ENCODE measurements around the gene ADGRB3. TPM values are rescaled to one million over a fixed set of nuclear protein-coding genes. Genes with fewer than 3 reads are reported as not detected.

Gene ADGRB3
- total and polyA plus RNA-seq, 4 donors = 0.21 to 2.3 (median 0.48) TPM

DNA sequence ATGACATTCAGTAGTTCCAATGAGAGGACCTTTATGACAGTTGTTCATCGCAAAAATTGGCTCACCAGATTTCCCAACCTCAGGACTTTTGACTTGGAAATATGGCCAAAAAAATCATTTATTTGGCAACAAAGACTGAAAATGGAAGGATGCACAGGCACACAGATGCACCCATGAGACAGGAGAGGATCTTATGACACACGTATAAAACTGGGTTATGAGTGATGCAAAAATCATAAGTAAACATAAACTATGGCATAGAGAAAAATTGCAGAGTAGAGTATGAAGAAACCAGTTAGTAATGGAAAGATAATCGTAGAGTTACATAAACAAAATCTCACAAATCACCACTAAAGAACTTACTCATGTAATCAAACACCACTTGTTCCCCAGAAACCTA, 546.9 kb downstream of the ADGRB3 start:
- H3K4me1 ChIP-seq (ENCODE audit: control insufficient read depth in 4 of 4, insufficient read depth in 4 of 4, low read length in 3 of 4) = no peaks in the 10 kb centered on the region
- H3K27ac ChIP-seq (ENCODE audit: low read depth in 1 of 2, low read length in 2 of 2) = no peak overlapping the region
- DNase-seq (ENCODE audit: low spot score) = no peak
- no peak overlapping the region for H3K4me3 ChIP-seq (ENCODE audit: low read depth in 1 of 3, low read length in 3 of 3)
- no peaks in the 10 kb centered on the region for H3K36me3 ChIP-seq (ENCODE audit: control insufficient read depth in 4 of 4, insufficient read depth in 3 of 4, low read depth in 1 of 4, low read length in 3 of 4)
- H3K9me3 ChIP-seq (ENCODE audit: control insufficient read depth in 4 of 4, low read length in 3 of 4) = no peaks in the 10 kb centered on the region
- H3K27me3 ChIP-seq (ENCODE audit: control insufficient read depth in 4 of 4, insufficient read depth in 4 of 4, low read length in 3 of 4) = no peaks in the 10 kb centered on the region
- TF ChIP-seq, protein P1, sequence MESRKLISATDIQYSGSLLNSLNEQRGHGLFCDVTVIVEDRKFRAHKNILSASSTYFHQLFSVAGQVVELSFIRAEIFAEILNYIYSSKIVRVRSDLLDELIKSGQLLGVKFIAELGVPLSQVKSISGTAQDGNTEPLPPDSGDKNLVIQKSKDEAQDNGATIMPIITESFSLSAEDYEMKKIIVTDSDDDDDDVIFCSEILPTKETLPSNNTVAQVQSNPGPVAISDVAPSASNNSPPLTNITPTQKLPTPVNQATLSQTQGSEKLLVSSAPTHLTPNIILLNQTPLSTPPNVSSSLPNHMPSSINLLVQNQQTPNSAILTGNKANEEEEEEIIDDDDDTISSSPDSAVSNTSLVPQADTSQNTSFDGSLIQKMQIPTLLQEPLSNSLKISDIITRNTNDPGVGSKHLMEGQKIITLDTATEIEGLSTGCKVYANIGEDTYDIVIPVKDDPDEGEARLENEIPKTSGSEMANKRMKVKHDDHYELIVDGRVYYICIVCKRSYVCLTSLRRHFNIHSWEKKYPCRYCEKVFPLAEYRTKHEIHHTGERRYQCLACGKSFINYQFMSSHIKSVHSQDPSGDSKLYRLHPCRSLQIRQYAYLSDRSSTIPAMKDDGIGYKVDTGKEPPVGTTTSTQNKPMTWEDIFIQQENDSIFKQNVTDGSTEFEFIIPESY (IDR thresholded peaks at IDR 0.05) = no peak
- TF ChIP-seq TAF1 (conservative IDR thresholded peaks at IDR 0.05) = no peak
- TF ChIP-seq GABPA (IDR thresholded peaks at IDR 0.05 in 1 of 2, conservative IDR thresholded peaks at IDR 0.05 in 1 of 2) = no peak
- no peak for TF ChIP-seq EGR1 (IDR thresholded peaks at IDR 0.05; ENCODE audit: low read depth in 2 of 2)
- TF ChIP-seq FOXA2 (IDR thresholded peaks at IDR 0.05) = no peak
- TF ChIP-seq, protein P2, sequence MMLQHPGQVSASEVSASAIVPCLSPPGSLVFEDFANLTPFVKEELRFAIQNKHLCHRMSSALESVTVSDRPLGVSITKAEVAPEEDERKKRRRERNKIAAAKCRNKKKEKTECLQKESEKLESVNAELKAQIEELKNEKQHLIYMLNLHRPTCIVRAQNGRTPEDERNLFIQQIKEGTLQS (IDR thresholded peaks at IDR 0.05) = no peak
- TF ChIP-seq, protein P3, sequence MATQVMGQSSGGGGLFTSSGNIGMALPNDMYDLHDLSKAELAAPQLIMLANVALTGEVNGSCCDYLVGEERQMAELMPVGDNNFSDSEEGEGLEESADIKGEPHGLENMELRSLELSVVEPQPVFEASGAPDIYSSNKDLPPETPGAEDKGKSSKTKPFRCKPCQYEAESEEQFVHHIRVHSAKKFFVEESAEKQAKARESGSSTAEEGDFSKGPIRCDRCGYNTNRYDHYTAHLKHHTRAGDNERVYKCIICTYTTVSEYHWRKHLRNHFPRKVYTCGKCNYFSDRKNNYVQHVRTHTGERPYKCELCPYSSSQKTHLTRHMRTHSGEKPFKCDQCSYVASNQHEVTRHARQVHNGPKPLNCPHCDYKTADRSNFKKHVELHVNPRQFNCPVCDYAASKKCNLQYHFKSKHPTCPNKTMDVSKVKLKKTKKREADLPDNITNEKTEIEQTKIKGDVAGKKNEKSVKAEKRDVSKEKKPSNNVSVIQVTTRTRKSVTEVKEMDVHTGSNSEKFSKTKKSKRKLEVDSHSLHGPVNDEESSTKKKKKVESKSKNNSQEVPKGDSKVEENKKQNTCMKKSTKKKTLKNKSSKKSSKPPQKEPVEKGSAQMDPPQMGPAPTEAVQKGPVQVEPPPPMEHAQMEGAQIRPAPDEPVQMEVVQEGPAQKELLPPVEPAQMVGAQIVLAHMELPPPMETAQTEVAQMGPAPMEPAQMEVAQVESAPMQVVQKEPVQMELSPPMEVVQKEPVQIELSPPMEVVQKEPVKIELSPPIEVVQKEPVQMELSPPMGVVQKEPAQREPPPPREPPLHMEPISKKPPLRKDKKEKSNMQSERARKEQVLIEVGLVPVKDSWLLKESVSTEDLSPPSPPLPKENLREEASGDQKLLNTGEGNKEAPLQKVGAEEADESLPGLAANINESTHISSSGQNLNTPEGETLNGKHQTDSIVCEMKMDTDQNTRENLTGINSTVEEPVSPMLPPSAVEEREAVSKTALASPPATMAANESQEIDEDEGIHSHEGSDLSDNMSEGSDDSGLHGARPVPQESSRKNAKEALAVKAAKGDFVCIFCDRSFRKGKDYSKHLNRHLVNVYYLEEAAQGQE (IDR thresholded peaks at IDR 0.05) = no peak
- no peak for TF ChIP-seq FOXA1 (IDR thresholded peaks at IDR 0.05)
- no peak for TF ChIP-seq RAD21 (IDR thresholded peaks at IDR 0.05)
- no peak for TF ChIP-seq HNF4G (IDR thresholded peaks at IDR 0.05)
- TF ChIP-seq, protein P4, sequence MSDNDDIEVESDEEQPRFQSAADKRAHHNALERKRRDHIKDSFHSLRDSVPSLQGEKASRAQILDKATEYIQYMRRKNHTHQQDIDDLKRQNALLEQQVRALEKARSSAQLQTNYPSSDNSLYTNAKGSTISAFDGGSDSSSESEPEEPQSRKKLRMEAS (IDR thresholded peaks at IDR 0.05) = no peak
- no peak for TF ChIP-seq JUND (IDR thresholded peaks at IDR 0.05)
- H3K9ac ChIP-seq (ENCODE audit: low read depth in 1 of 2, low read length in 2 of 2) = no peak overlapping the region
- 70% methylated on average over 3 of the region's 3 CpGs for WGBS

DNA sequence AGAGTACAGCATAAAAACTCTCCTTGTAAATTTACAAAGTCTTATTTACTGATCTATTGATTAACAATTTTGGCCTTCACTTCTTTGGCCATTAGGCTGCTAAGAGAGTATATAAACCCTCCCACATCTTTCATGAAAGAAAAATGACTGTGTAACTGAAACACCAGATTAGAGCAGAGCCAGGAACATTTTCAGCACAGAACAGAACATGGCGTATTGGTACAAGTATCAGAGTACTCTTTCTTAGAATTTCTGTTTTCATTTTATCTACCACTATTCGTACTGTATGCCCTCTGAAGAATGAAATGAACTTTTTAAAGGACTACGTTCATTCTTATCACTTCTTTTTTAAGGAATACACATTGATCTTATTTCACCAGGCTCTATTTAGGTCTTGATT, 550.2 kb downstream of the ADGRB3 start:
- Histone ChIP-seq H3K4me1 (ENCODE audit: control insufficient read depth in 4 of 4, insufficient read depth in 4 of 4, low read length in 3 of 4) (no peaks in the 10 kb centered on the region), H3K9me3 (ENCODE audit: control insufficient read depth in 4 of 4, low read length in 3 of 4) (no peaks in the 10 kb centered on the region), H3K36me3 (ENCODE audit: control insufficient read depth in 4 of 4, insufficient read depth in 3 of 4, low read depth in 1 of 4, low read length in 3 of 4) (no peaks in the 10 kb centered on the region), H3K27me3 (ENCODE audit: control insufficient read depth in 4 of 4, insufficient read depth in 4 of 4, low read length in 3 of 4) (no peaks in the 10 kb centered on the region), H3K27ac (ENCODE audit: low read depth in 1 of 2, low read length in 2 of 2) (no peak overlapping the region), H3K4me3 (ENCODE audit: low read depth in 1 of 3, low read length in 3 of 3) (no peak overlapping the region), H3K9ac (ENCODE audit: low read depth in 1 of 2, low read length in 2 of 2) (no peak overlapping the region)
- 73% methylated on average over 3 of the region's 3 CpGs for WGBS
- no peak for DNase-seq (ENCODE audit: low spot score)
- TF ChIP-seq JUND (IDR thresholded peaks at IDR 0.05) (no peak), HNF4A (conservative IDR thresholded peaks at IDR 0.05) (no peak), RAD21 (IDR thresholded peaks at IDR 0.05) (no peak), HNF4G (IDR thresholded peaks at IDR 0.05) (no peak), GABPA (IDR thresholded peaks at IDR 0.05 in 1 of 2, conservative IDR thresholded peaks at IDR 0.05 in 1 of 2) (no peak)
- TF ChIP-seq, protein P2 (IDR thresholded peaks at IDR 0.05) = no peak
- TF ChIP-seq, protein P5, sequence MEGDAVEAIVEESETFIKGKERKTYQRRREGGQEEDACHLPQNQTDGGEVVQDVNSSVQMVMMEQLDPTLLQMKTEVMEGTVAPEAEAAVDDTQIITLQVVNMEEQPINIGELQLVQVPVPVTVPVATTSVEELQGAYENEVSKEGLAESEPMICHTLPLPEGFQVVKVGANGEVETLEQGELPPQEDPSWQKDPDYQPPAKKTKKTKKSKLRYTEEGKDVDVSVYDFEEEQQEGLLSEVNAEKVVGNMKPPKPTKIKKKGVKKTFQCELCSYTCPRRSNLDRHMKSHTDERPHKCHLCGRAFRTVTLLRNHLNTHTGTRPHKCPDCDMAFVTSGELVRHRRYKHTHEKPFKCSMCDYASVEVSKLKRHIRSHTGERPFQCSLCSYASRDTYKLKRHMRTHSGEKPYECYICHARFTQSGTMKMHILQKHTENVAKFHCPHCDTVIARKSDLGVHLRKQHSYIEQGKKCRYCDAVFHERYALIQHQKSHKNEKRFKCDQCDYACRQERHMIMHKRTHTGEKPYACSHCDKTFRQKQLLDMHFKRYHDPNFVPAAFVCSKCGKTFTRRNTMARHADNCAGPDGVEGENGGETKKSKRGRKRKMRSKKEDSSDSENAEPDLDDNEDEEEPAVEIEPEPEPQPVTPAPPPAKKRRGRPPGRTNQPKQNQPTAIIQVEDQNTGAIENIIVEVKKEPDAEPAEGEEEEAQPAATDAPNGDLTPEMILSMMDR (IDR thresholded peaks at IDR 0.05; ENCODE audit: low read depth, low read length, missing input control) = no peak
- TF ChIP-seq, protein P3 (IDR thresholded peaks at IDR 0.05) = no peak
